HPDE6-E6E7 (cell line): ENCODE results near the gene PIF1.

Experiments
- DNase-seq: peaks from one replicate; pipeline ENCODE4 v3.0.0; 2011; ENCODE audit warnings: missing footprints; ENCODE audit errors: extremely low spot score

The PIF1 gene

DNA sequence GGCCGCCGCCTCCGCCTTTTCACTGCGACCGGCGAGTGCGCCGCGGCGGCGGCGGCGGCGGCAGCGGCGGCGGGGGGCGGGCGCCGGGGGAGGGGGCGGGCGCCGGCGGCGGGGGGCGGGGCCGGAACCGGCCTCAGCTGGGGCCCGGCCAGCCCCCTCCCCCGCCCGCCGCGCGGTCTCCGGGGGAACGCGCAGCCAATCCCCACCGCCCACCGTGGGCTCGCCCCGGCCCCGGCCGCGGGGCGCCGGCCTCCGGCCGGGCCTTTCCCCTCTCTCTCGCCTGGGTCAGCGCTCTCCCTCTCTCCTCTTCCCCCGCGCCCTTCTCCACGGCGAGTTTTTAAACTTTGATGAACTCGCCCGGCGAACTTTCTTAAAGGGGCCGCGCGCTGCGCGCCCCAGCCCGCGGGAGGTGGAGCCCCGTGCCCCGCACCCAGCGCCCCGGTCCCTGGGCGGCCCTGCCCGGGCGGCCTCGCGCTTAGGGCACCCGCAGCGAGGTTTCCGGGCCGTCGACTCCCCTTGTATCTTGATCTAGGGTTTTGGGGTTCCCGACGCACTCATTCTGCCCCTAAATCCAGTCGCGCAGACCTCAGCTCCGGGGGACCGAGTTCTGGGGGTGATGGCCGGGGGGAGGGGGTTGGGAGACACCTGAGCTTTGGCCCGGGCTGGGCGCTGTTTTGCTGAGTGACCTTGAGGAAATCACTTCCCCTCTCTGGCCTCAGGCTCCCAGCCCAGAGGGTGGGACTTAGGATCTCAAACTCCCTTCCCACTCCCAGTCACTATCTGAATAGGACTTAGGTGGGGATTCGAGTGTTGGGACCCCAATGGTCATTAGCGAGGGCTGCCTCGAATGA, 49.7 kb downstream of the PIF1 start, which contains the start of gene RBPMS2:
TSS of gene RBPMS2 (minus strand) at position 39 of the 851 bp plus-strand sequence. CDS start 270 bp downstream, outside the sequence.
- no peak for DNase-seq

GRCh38 chr15:64774629-64775493, 50.6 kb downstream of the PIF1 start:
- DNase-seq: no peak

DNA sequence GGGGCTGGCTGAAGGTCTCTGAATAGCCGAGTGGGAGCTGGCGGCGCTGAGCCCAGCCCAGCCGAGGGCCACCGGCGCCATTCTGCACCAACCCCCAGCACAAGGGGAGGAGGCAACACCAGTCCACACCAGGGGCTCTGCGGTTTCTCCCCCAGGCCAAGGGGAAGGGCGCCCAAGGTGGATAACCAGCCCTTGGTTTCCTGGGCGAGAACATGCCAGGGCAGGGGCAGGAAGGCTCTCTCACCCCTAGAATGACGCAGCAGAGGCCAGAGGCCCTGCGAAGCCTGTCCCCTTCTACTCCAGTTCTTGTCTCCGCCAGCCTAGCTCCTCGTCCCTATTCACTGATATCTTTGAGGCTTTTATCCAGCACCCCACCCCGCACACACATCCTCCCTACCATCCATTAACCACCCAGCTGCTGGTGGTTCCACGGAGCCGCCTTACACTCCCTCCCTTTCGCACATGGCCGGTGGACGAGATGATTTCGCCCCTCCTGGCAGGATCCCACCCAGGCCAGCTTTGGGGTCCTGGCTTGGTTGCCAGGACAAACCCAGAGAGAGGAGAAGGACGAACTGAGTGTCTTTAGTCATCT, 51.3 kb downstream of the PIF1 start:
- no peak for DNase-seq

- DNase-seq: no peak
Measured at GRCh38 chr15:64773606-64774005, 51.8 kb downstream of the PIF1 start.

- DNase-seq: no peak
Measured at GRCh38 chr15:64772964-64773363, 52.5 kb downstream of the PIF1 start.

DNA sequence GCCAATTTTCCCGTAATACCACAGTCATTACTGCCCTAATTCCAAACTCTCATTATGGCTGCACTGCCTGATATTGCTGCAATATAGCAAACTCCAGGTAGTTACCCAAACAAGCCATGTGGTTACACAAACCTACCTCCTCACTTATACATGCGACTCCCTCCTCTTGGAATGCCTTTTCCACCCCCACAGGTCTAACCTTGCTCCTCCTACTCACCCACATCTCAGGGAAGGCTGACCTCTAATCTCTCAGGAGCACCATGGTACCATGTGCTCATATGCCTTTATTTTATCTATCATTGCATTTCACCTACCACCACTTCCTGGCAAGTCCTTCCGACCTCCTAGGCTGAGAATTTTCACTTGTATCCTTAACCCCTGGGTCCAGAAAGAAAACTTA, 53.0 kb downstream of the PIF1 start:
- DNase-seq: no peak

DNA sequence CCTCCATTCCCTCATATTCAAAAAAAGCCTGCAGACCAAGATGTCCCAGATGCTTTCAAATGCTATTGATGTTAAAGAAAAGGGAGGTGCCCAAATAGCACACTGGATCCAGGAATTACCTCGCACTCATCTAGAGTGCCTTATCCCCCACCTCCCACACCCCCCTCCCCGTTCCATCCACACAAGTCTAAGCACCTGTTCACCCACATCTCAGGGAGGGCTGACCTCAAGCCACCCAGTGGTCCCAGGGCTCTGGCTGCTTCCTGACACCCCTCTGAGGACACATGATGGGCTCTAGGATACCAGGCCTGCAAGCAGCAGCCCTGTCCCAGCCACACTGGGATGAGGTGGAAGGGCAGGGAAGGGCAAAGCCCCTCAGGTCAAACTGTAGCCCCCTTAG, 54.8 kb downstream of the PIF1 start:
- DNase-seq: no peak

GRCh38 chr15:64767203-64767602, 58.2 kb downstream of the PIF1 start:
- no peak for DNase-seq

DNA sequence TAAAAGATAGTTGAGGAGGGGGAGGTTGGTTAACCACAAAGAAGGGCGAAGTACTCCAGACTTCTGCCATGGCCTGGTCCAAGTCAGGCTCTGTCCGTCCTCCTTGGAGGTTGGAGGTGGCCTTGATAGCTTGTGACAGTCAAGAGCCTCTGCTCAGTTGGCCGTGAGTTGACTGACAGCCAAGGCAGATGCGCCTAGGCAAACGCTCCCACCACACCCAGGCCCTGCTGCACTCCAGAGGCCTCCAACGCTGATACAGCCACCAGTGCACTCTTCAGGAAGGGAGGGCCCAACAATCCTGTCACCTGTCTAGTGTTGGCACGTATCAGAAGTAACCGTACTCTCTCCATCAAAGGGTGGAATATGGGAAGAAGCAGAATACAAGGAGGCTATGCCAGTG, 59.4 kb downstream of the PIF1 start:
- DNase-seq: no peak
